ENCODE data around the gene BBS9. TPM values are rescaled to one million over a fixed set of nuclear protein-coding genes. Genes with fewer than 3 reads are reported as not detected.

Gene BBS9
- total RNA-seq, 2 experiments from 2014 or later: 9.2 to 9.5 TPM

DNA sequence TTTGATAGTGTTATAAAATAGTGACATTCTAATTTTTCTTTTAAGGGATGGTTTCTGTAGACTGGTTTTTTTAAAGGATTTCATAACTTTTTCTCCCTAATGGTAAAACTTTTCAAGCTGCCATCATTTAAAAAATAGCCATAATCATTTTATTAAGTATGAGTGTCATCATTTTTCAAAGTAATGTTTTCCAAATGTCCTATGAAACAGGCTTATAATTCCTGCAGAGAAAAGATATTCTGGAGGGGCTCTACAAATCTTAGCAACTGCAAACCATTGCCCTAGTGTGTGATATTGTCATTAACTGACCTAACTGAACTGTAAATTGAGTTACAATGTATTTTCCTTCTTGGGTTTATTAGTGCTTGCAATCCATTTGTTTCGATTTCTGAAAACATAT is 226.0 kb downstream of the BBS9 start:
- H3K4me1 Mint-ChIP-seq (ENCODE audit: low read depth): no peaks in the 10 kb centered on the region
- ChIA-PET POLR2A (no interaction called here), CTCF (no interaction called here)
- H3K9me3 Mint-ChIP-seq: no peaks in the 10 kb centered on the region
- intact Hi-C loops (cut with micrococcal nuclease): no loop called here
- no peak for DNase-seq
- peaks cover 6% of the 10 kb centered on the region for H3K36me3 Mint-ChIP-seq
- no peak overlapping the region for H3K4me3 Mint-ChIP-seq
- H3K27me3 Mint-ChIP-seq: no peaks in the 10 kb centered on the region
- H3K27ac Mint-ChIP-seq: no peak overlapping the region

GRCh38 chr7:33356336-33356735 is 227.0 kb downstream of the BBS9 start:
- Mint-ChIP-seq H3K27ac (no peak overlapping the region), H3K4me3 (no peak overlapping the region), H3K27me3 (no peaks in the 10 kb centered on the region)

DNA sequence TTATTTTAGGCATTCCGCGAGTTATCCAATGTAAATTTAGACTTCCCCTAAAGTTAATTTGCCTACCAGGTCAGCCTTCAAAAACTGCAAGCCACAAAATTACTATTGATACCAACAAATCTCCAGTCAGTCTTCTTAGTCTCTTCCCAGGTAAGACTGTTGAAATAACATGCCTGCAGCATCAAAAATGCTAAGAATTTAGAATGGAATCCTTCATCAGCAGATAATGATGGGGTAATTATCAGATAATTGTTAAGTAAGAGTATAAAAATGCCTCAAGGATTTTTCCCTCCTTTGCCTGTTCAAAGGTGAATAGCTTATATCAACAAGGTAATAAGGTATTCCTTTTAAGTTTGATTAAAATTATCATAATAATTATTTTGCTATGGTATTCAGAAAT is 228.5 kb downstream of the BBS9 start:
- no peaks in the 10 kb centered on the region for H3K4me1 Mint-ChIP-seq (ENCODE audit: low read depth)
- H3K9me3 Mint-ChIP-seq: no peaks in the 10 kb centered on the region
- no peak overlapping the region for H3K27ac Mint-ChIP-seq
- ChIA-PET CTCF (interaction anchor here (1.4 kb wide), 1 partner anchor 12 kb away, joined by 3 read pairs; no protein-coding TSS in a partner anchor), POLR2A (no interaction called here)
- DNase-seq: no peak
- no peaks in the 10 kb centered on the region for H3K36me3 Mint-ChIP-seq
- H3K27me3 Mint-ChIP-seq: no peaks in the 10 kb centered on the region
- intact Hi-C loops (cut with micrococcal nuclease): no loop called here
- no peak overlapping the region for H3K4me3 Mint-ChIP-seq

More at GRCh38 chr7:33356336-33356735, 227.0 kb downstream of the BBS9 start:
- intact Hi-C loops (cut with micrococcal nuclease): no loop called here
- no peak for DNase-seq
- ChIA-PET CTCF (no interaction called here), POLR2A (no interaction called here)
- Mint-ChIP-seq H3K4me1 (ENCODE audit: low read depth) (no peaks in the 10 kb centered on the region), H3K9me3 (no peaks in the 10 kb centered on the region), H3K36me3 (peaks cover 4% of the 10 kb centered on the region)

- H3K9me3 Mint-ChIP-seq: no peaks in the 10 kb centered on the region
- no peaks in the 10 kb centered on the region for H3K27me3 Mint-ChIP-seq
- CTCF ChIA-PET: no interaction called here
- no peak for DNase-seq
- no peaks in the 10 kb centered on the region for H3K4me1 Mint-ChIP-seq (ENCODE audit: low read depth)
- no peak overlapping the region for H3K27ac Mint-ChIP-seq
- POLR2A ChIA-PET: no interaction called here
- peaks cover 35% of the 10 kb centered on the region for H3K36me3 Mint-ChIP-seq
- intact Hi-C loops (cut with micrococcal nuclease): no loop called here
- no peak overlapping the region for H3K4me3 Mint-ChIP-seq
Measured at GRCh38 chr7:33369888-33370287, 240.5 kb downstream of the BBS9 start.

DNA sequence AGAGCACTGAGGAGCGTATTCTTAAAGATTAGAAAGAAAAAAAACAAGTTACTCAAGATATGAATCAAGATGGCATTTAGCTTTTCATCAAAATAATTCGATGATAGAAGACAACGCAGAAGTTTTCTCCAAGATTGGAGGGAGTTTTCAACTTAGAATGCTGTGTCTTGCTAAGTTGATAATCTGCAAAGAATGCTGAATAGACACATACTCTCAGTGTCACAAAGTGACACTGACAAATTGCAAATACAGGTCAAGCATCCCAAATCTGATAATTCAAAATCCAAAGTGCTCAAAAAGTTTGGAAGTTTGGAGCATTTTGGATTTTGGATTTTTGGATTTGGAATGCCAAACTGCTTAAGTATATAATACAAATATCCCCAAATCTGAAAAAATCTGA is 243.8 kb downstream of the BBS9 start:
- CTCF ChIA-PET: no interaction called here
- H3K27ac Mint-ChIP-seq: no peak overlapping the region
- H3K9me3 Mint-ChIP-seq: no peaks in the 10 kb centered on the region
- intact Hi-C loops (cut with micrococcal nuclease): no loop called here
- no peak overlapping the region for H3K4me3 Mint-ChIP-seq
- H3K27me3 Mint-ChIP-seq: no peaks in the 10 kb centered on the region
- no peak for DNase-seq
- H3K36me3 Mint-ChIP-seq: peaks cover 28% of the 10 kb centered on the region
- POLR2A ChIA-PET: no interaction called here
- no peaks in the 10 kb centered on the region for H3K4me1 Mint-ChIP-seq (ENCODE audit: low read depth)

DNA sequence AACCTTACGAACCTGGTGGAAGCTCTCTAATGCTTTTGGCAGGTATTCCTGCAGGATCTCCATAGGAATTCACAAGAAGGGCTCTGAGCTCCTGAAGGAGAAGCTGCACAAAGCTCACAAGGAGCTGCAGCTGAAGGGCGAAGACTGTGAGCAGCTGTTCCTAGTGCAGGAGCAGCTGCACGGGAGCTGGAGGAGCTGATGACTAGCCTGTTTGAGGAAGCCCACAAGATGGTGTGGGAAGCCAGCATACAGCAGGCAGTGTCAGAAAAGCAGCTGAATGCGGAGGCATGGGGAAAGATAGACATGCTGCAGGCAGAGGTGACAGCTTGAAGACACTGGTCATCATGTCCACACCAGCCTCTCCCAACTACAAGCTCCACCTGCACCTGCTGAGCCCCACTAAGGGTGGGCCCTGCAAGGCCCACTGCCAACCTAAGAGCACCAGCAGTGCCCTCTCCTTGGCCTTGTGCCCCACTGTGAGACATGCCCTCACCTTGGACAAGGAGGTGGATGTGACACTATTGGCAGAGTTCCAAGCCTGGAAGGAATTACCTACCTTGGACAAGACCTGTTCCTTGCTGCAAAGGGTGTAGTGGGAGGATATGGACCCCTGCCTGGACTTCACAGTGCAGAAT is 250.6 kb downstream of the BBS9 start:
- H3K4me1 Mint-ChIP-seq (ENCODE audit: low read depth): no peaks in the 10 kb centered on the region
- intact Hi-C loops (cut with micrococcal nuclease): no loop called here
- ChIA-PET POLR2A (no interaction called here), CTCF (no interaction called here)
- DNase-seq: no peak
- H3K36me3 Mint-ChIP-seq: peaks cover 6% of the 10 kb centered on the region
- H3K27me3 Mint-ChIP-seq: no peaks in the 10 kb centered on the region
- no peak overlapping the region for H3K27ac Mint-ChIP-seq
- H3K4me3 Mint-ChIP-seq: no peak overlapping the region
- no peaks in the 10 kb centered on the region for H3K9me3 Mint-ChIP-seq

DNA sequence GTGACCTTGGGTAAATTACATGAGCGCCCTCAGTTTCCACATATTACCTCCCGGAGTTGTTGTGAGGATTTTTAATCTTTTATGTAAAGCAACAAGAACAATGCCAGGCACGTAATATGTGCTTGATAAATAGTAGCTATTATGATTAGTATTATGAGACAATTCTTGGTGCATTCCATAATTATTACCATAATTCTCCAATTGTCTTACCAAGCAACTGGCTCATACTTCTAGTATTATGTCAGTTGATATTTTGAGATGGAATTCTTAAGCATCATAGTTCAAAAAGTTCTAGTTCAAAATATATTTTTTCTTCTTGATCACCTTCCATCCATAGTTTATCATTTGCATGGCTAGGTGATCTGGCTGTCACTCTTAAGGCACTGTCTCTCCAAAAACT is 259.0 kb downstream of the BBS9 start:
- Mint-ChIP-seq H3K27ac (no peak overlapping the region), H3K4me3 (no peak overlapping the region), H3K4me1 (ENCODE audit: low read depth) (peaks cover 1% of the 10 kb centered on the region), H3K27me3 (no peaks in the 10 kb centered on the region), H3K9me3 (no peaks in the 10 kb centered on the region), H3K36me3 (peaks cover 24% of the 10 kb centered on the region)
- DNase-seq: no peak
- ChIA-PET POLR2A (no interaction called here), CTCF (no interaction called here)
- intact Hi-C loops (cut with micrococcal nuclease): no loop called here

DNA sequence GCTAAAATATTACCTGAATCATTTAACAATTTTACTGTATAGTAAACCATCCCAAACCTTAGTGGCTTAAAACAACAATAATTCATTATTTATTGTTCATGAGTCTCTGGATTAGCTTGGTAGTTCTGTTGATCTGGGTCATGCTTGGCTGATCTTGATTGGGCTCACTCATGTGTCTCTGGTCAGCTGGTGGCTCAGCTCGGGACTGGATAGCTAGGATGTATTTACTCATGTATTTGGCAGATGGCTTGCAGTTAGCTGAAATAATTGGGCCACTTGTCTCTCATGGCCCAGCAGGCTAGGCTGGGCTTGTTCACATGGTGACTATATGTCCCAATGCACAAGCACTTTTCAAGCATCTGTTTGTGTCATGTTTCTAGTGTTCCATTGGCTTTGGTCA is 262.8 kb downstream of the BBS9 start:
- no peaks in the 10 kb centered on the region for H3K27me3 Mint-ChIP-seq
- no peak overlapping the region for H3K4me3 Mint-ChIP-seq
- peaks cover 34% of the 10 kb centered on the region for H3K36me3 Mint-ChIP-seq
- H3K27ac Mint-ChIP-seq: no peak overlapping the region
- intact Hi-C loops (cut with micrococcal nuclease): no loop called here
- peaks cover 5% of the 10 kb centered on the region for H3K9me3 Mint-ChIP-seq
- ChIA-PET POLR2A (no interaction called here), CTCF (interaction anchor here (1.2 kb wide), 1 partner anchor 149 kb away, joined by 4 read pairs; no protein-coding TSS in a partner anchor)
- DNase-seq: no peak
- peaks cover 3% of the 10 kb centered on the region for H3K4me1 Mint-ChIP-seq (ENCODE audit: low read depth)

GRCh38 chr7:33393770-33394169 is 264.4 kb downstream of the BBS9 start:
- Mint-ChIP-seq H3K4me1 (ENCODE audit: low read depth) (peaks cover 3% of the 10 kb centered on the region), H3K36me3 (peaks cover 28% of the 10 kb centered on the region), H3K27me3 (no peaks in the 10 kb centered on the region), H3K9me3 (peaks cover 6% of the 10 kb centered on the region), H3K27ac (no peak overlapping the region), H3K4me3 (no peak overlapping the region)
- DNase-seq: no peak
- POLR2A ChIA-PET: no interaction called here
- CTCF ChIA-PET: no interaction called here
- intact Hi-C loops (cut with micrococcal nuclease): no loop called here

DNA sequence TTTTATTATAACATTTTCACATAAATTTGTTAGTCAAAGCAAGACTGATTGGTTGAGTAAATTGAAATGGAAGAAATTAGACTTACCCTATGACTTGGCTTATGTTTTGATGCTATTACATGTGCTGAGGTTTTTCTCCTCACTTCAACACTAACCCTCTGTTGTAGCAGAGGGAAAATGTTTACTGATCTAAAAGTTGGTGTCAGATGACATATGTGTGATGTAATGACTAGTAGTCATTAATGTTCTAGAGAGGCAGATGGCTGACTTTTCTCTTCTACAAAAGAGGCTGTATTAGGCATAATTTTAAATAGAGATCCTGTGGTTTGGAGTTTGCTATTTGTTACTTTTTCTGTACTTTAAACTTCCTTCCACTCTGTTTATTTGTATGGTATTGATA is 266.0 kb downstream of the BBS9 start:
- peaks cover 3% of the 10 kb centered on the region for H3K4me1 Mint-ChIP-seq (ENCODE audit: low read depth)
- H3K4me3 Mint-ChIP-seq: no peak overlapping the region
- no peak overlapping the region for H3K27ac Mint-ChIP-seq
- peaks cover 20% of the 10 kb centered on the region for H3K36me3 Mint-ChIP-seq
- intact Hi-C loops (cut with micrococcal nuclease): no loop called here
- ChIA-PET CTCF (interaction anchor here (0.7 kb wide), 1 partner anchor 15 kb away, joined by 3 read pairs; no protein-coding TSS in a partner anchor), POLR2A (no interaction called here)
- H3K9me3 Mint-ChIP-seq: peaks cover 6% of the 10 kb centered on the region
- no peaks in the 10 kb centered on the region for H3K27me3 Mint-ChIP-seq
- DNase-seq: no peak

DNA sequence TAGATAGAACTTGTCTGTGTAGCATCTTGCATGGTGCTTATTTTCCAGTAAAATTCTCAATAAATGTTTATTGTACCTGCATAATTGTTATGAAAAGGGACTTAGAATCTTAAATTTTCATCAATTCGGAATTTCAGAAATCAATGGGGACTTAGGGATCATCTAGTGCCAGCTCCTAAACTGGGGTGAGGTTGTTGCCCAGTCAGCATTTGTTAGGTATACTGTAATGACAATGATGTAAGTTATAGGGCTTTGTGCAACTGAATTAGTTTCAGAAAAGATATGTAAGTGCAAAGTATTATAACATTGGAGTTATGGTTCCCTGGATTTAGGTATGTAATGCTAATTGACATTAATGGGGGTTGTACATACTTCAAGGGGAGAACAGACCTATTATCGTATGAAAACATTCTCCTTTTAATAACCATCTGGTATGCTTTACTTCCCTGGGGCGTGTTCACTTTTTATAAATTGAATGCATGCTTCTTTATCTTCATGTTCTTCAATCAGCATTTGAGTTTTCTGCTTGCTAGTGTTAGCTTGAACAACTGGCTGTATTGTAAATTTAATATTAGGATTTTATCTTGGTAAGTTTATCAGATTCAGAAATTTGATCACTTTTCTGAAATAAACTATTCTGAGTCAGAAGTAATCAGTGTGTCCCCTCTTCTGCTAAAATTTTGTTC is 270.3 kb downstream of the BBS9 start:
- intact Hi-C loops (cut with micrococcal nuclease): no loop called here
- H3K27me3 Mint-ChIP-seq: no peaks in the 10 kb centered on the region
- no peak for DNase-seq
- H3K36me3 Mint-ChIP-seq: peaks cover 16% of the 10 kb centered on the region
- no peaks in the 10 kb centered on the region for H3K4me1 Mint-ChIP-seq (ENCODE audit: low read depth)
- H3K27ac Mint-ChIP-seq: no peak overlapping the region
- H3K4me3 Mint-ChIP-seq: no peak overlapping the region
- ChIA-PET POLR2A (no interaction called here), CTCF (no interaction called here)
- H3K9me3 Mint-ChIP-seq: peaks cover 10% of the 10 kb centered on the region

DNA sequence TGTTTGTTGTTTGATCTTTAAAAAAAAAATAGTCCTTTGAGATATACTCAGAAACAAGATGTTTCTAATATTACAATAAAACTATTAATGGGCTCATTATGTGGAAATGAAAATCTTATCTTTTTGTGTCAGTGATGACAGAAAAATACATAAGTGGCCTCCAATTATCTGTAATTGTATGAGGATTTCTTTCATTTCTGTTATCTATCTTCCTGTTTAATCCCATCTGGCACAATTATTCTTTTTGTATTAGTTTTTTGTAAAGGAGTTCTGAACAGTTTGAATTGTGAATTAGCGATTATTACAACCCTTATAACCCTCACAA is 270.8 kb downstream of the BBS9 start:
- H3K36me3 Mint-ChIP-seq: peaks cover 16% of the 10 kb centered on the region
- DNase-seq: no peak
- no peak overlapping the region for H3K4me3 Mint-ChIP-seq
- ChIA-PET POLR2A (no interaction called here), CTCF (no interaction called here)
- no peaks in the 10 kb centered on the region for H3K4me1 Mint-ChIP-seq (ENCODE audit: low read depth)
- H3K27me3 Mint-ChIP-seq: no peaks in the 10 kb centered on the region
- H3K9me3 Mint-ChIP-seq: peaks cover 10% of the 10 kb centered on the region
- no peak overlapping the region for H3K27ac Mint-ChIP-seq
- intact Hi-C loops (cut with micrococcal nuclease): no loop called here

DNA sequence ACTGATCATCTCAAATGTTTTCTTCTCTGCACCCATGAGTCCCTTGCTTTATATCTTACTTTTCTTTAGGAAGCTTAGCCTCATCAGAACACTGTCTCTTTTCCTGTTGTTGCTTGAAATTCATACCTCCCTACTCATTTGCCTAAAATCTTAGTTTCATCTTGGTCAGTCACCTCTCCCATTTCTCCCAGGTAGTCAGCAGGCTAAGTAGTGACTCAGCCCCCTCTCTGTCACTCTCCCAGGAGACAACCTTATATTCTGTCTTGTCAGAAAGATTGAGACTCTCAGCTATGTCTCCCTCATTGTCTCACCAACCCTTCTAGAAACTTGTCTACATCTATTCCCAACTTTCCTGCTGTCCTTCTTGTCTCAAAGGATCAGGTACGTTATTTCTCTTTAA is 280.9 kb downstream of the BBS9 start:
- intact Hi-C loops (cut with micrococcal nuclease): no loop called here
- H3K27ac Mint-ChIP-seq: no peak overlapping the region
- peaks cover 16% of the 10 kb centered on the region for H3K36me3 Mint-ChIP-seq
- POLR2A ChIA-PET: no interaction called here
- H3K4me1 Mint-ChIP-seq (ENCODE audit: low read depth): no peaks in the 10 kb centered on the region
- no peak overlapping the region for H3K4me3 Mint-ChIP-seq
- H3K9me3 Mint-ChIP-seq: peaks cover 24% of the 10 kb centered on the region
- CTCF ChIA-PET: interaction anchor here (1.1 kb wide), 1 partner anchor 15 kb away, joined by 3 read pairs; no protein-coding TSS in a partner anchor
- H3K27me3 Mint-ChIP-seq: no peaks in the 10 kb centered on the region
- DNase-seq: no peak

Measured in activated CD4-positive, alpha-beta memory T cell treated with anti-CD3 and anti-CD28 coated beads for 36 hours (primary cell).